GM19397 (cell line): ENCODE measurements around the gene ZFHX3.

ENCODE experiments used
- ATAC-seq: cut with Tn5 transposase; IDR thresholded peaks from one replicate; pipeline ENCODE4 v1.9.1; 2021; ENCODE audit warnings: mild to moderate bottlenecking, moderate library complexity; ENCODE audit not compliant: unreplicated experiment

The ZFHX3 gene

DNA sequence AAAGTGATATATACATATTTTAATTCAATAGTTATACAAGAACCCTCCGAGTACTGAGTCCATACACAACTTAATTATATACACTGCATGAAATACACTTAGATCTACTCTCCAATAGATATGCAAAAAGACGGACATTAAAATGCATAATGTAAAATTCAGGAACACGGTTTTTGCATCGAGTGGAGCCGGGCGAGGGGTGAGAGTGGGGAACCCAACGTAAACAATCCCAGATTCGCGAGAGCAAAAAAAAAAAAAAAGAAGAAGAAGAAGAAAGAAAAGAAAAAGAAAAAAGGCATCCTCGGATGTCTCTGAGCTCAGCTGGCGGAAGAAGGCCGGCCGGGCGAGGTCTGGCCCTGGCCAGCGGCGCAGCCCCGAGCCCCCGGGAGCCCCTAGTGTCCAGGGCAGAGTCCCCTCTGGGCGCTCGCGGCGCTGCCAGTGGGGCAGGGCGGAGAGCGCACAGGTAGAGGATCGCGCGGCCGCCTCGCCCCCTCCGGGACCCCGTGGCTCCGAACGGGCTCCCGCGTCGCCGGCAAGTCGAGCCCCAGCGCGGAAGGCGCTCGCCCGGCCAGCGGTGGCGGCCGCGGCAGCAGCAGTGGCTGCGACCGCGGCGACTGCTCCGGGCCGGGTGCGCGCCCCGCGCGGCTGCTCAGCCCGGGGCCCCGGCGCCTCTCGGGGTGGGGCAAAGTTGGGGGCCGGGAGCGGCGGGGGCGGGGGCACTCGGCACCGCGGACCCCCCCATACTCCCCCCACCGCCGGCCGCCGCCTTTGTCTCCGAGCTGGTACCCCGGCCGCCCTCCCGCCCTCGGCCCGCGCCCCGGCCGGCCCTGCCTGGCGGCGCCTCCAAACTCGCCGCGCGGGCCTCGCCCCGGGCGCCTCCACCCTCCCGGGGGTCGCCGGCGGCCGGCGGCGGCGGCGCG, 9.6 kb upstream of the ZFHX3 start:
- peak; percentile 50 for ATAC-seq

DNA sequence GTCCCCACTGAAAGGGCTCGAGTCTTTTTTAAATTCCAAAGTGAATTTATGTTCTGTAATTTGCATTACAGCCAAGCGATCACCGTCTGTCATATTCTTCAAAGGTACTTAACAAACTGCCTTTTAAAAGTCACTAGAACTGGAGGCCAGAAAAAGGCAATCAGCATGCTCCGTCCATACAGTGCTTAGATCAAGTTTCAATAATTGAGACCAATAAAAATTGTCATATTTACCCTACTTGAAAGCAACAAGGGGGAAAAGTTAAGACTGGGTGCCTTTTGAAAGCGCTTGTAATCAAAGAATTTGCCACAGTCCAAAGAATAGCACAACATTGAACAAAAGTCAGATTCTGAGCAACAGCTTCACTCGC, 9.0 kb upstream of the ZFHX3 start:
- ATAC-seq: no peak

DNA sequence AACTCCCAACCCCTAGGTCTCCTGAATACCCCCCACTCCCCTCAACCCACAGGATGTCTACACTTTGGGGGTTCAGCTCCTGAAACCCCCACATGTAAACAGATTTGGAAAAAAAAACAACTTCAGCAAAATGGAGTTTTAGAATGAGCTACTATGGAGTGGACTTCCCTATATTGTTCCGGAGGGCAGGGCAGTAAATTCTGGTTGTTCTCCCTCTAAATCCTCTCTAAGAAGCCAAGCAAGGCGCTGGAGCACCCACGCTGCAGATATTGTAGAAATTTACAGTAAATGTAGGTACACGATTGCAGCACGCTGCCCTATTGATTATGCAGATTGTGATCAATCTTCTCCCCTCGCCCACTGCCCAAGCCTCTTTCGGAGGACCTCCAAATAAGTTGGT, 8.5 kb upstream of the ZFHX3 start:
- ATAC-seq: no peak

DNA sequence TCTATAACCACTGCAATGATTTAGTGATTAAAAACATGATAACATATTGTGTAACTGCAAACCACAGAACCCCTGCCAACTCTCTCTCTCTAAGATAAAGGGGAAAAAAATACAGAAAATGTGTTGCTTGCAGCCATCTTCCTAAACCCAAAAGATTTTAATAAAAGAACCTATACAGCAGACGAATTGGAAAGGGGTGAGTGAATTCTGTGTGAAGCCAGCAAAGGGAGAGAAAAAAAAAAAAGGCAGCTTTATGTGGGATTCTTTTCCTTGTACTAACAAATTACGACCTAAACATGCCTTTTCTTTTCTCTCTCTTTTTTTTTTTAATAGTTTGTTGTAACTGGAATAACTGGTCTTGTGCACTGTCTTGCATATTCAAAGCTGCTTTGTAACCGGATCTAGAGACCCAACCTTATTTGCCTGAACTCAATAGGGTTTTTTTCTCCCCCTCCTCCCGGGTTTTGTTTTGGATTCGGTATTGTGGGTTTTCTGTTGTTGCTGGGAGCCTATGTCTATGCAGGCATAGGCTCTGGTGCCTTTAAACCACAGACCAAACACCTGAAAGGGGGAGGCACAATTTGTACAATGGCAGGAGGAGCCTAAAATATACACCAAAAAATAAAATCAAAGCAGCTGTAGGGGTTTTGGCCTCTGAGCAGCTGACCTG, 7.0 kb upstream of the ZFHX3 start:
- no peak for ATAC-seq

DNA sequence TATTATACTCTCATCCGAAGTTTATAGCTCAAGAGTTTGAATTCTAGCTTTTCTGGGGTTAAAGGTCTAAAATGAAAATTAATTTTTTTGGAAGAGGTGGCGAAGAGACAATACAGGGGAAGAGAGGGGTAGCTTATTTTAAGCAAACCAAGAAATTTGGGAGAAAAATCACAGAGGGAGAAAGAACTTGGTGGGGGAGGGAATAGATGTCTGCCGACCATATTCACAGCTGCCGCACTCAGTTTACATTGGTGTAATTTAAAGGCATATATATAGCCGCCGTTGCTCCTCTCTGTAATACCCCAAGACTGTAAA, 6.5 kb upstream of the ZFHX3 start:
- ATAC-seq: no peak

DNA sequence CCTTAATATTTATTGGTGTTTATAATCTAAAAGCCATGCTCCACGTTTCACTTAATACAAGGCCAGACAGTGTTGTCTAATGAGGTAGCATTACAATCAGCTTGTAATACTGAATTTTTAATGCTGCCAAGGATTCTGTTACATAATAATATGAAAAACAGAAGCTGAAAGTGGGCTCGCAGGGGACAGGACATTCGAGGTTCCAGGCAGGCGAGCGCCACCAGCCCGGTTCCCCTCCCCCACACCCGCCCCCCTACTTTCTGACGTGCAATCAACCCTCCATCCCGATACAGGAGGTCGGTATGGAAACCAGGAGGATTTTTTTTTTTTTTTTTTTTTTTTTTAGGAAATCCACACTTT, 6.2 kb upstream of the ZFHX3 start:
- ATAC-seq: no peak

DNA sequence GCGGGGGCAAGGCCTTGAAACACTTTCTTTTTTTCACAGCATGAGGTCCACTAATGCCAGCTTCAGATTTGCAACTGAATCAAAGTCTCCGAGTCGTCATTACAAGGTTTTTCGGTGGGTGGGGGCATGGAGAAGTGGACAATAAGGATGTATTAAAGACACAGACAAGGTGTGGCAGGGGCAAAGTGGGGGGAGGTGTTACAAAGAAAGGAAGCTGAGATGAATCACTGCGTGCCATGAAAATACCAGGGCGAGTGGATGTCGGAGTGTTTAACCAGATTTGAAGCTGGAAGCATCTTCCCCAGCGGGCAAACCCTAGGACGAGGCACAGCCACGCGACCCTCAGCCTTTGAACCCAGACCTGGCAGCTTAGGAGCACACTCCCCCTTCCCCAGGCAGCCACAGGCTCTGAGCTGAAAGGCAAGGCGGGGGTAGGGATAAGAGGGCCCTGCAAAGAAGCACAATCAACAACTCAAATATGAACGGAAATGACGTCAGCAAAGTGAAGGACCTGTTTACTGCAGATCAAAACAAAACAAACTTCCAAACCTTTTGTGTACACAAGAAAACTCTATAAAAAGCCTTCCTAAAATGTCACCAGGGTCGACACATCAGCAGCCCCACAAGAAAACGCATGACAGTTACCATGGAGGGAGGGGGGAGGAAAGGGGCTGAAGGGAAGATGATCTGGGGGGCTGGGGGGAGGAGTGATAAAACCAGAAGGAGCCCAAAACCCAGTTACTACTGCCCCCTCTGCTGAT, 5.6 kb upstream of the ZFHX3 start:
- ATAC-seq: no peak

DNA sequence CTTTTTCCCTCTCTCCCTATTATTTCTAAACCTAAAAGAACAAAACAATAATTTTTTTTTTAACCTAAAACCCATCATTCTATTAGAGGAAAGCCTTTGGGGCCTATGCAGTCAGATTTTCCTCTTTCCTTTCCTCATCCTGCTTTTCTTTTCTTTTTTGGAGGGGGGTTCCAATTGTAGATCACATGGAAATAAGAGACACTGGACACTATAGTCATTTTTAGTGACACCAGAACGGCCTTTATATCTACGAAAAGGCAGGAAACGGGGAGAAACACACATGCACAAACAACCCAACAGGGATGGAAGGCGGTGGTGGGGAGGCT, 5.1 kb upstream of the ZFHX3 start:
- ATAC-seq: no peak

DNA sequence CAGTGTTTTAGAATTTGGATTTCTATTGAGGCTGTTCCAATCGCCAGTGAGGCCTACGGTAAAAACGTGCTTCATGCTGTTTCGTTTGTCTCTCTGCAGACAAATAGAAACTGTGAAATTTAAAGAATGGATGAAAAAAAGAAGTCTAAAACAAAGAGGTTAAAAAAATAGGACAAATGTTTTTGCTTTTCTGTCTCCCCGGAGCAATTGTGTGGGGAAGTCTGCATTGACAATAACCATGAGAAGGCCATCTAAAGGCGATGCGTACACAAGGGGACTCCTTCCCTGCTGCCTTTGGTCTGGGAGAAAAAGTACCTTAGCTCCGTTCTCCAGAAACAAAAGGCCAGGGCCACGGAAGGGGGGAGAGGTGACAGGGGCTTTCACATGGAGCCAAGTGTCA, 4.6 kb upstream of the ZFHX3 start:
- ATAC-seq: no peak

DNA sequence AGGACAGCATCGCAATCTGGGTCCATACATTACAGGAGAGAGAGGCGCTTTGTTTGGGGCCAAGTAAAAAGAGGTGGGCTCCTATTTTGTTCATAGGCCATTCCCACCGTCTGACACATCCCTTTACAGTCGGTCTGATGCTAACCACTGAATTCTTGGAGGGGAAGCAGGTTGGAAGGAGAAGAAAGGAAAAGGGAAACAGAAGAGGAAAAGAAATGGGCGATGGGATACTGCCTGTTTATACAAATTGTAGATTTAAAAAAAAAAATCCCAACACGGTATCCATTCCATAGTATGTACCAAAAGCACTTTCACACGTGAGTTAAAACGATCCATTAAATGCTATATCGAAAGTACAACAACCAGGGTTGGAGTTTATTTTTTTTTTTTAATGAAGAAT, 4.0 kb upstream of the ZFHX3 start:
- no peak for ATAC-seq

DNA sequence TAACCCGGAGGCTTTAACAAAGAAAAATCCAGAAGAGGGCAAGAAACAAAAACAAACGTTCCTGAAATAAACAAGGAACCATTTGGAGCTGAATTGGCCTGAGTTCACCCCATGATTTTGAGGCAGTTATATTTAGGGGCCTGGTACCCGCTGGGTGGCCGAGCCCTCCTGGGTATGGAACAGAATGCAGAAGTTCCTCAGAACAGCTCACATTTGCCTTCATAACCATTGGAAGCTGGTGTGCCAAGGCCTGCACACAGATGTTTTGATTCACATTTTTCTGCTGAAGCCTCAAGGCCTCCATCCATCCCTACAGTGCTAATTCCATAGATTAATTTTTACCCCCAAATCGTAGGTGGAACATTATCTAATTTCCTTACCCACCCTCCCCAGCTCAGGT, 3.3 kb upstream of the ZFHX3 start:
- no peak for ATAC-seq

DNA sequence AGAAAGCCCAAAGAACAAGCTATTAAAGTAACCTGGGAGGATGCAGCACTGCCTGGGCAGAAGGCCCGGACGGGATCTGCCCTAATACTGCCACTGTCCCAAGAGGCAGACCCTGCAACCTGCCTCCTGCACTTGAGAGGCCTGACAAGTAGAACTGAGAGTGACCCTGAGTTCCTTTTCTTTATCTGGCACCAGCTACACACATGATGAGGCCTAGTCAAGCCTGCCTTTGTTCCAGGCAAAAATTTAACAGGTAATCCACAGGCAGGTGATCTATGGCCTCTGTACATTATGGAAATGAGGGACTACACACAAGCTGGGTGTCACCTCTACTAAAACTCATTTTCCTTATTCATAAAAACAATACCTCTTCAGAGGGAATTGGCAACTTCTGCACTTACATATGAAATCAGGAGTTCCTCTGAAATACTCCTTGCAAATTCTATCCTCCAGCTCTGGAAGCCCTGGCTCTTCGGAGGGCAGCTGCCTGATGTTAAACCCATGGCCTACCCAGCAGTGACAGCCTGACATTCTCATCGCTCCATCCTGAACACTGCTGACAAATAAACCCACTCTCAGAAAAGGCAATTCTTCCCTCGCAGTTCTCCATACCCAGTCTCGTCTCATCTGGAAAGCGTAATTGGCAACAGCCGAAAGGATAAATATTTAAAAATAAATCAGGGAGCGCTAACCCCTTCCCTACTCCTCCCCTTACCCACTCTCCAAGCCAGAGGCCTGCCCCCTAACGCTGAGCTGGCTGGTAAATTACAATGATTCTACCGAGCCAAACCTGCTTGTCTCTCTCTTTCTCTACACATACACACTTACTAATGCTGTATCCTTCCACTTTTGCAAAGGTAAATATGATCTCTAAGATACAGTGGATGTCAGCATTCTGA, 2.5 kb upstream of the ZFHX3 start:
- ATAC-seq: no peak

DNA sequence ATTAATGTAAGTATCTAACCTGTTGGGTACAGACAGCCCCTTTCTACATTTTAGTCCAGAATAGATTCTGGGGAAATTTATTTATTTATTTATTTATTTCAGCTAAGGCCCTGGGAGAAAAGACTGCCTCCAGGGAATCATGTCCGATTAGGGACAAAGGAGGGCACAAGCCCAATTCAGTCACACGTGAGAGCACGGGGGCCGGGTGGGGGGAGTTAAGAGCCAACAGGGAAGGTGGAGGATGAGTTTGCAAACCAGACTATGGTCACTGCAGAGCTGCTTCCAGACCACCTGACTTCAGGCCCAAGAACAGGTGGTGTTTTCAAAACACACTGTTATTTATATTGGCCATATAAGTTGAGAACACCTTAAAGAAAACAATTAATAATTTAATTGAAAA, 1.6 kb upstream of the ZFHX3 start:
- ATAC-seq: no peak

DNA sequence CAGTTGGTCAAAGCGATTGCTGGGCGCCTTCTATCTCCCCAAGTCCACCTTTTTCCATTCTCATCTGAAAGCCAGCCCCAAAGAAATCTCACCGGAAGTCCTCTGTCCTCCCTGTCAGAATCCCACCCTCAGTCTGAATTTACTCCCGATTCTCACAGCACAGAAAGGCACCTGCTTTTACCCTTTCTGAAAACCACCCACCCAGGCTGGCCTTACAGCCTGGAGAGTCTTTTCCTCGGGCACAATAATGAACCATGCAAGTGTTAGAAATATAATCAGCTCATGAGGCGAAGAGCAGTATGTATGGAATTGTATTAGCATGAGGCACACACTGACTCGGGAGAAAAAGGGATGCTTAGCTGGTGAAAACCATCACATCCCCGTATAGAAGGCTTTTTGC, 1.2 kb upstream of the ZFHX3 start:
- ATAC-seq: no peak

DNA sequence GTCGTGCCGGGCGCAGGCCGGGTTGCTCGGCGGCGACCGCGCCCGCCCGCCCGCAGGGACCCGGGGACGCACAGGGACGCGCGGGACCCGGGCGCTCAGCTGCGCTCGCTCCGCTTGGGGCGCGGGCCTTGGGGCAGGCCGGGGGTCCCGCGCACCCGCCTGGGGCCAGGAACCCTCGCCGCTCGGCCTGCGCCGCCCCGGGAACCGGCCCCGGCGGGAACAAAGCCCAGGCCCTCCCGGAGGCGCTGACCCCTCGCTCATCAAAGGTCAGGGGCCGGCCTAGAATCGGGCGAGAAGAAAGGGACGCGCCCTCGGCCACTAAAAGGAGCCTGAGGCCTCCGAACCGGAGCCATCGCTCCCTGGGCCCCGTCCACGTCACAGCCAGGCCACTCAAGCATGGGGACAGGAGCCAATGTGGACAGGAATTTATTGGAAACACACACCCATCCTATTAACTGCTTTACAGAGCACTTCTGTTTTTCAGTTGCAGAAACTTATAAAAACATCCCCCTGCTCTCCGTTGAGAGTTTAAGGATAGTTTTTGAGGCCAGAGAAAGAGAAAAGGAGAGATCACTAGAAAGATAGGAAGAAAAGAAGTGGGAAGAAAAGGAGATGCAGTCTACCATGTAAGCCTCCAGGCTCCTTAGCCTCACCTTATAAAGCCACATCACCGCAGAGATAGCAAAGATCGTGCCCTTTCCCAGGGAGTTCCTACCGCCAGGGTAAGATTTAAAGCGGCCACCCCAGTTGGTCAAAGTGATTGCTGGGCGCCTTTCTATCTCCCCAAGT, 558 bp upstream of the ZFHX3 start:
- no peak for ATAC-seq

DNA sequence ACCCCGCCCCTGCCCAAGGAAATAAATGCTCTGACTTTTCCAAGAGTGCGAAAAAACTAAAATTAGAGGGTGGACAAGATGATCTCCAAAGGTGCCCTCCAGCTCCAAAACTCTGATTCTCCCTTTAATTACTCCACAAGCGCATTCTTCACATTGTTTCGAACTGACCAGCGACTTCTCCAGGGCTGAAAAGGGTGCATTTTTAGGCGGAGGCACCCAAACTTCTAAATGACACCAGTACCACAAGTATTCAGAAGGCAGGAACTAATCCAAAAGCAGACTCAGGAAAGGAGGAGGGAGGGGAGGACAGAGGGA, 750 bp downstream of the ZFHX3 start:
- no peak for ATAC-seq

DNA sequence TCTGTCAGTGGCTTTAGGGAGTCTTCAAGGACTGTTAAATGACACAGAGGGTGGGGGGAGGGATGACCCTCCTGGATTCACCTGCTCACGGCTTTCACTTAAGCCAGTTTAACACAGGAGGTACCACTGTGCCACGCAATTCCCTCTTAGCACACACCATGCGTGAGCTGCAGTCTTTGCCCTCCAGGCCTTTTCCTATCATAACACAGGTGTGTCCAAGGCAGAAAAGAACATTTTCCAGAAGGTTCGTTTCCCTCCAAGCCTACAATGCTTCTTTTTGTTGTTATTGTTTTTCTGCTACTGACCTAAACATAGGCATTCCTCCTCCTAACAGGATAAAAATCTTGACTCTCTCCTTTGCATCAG, 1.1 kb downstream of the ZFHX3 start:
- no peak for ATAC-seq

DNA sequence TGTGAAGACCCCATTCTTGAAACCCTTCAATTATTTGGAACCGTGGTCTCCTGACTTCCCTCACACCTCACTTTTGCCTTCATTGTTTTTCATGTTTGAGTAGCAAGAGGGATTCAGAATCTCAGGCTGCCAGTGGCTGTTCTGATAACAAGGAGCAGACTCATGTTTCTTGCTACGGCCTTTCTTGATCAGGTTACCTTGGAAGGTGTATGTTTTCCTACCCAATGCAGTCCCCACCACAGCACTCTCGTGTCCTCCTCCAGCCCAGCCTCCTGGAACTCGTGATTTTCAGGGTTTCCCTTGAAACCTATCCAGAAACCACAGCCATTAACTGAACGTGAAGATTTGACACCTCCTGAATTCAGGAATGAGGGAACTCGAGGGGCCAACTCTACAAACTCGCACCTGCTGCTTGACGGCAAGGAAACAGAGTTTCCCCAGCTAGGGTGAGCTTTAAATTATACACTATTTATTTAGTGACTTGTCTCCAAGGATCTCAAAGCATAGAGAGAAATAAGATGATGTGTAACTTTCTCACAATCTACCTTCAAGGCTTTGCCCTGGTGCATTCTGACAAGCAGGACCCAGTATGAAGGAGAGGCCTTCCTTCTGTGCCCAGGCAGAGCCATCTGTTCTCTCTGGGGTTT, 1.6 kb downstream of the ZFHX3 start:
- ATAC-seq: no peak

DNA sequence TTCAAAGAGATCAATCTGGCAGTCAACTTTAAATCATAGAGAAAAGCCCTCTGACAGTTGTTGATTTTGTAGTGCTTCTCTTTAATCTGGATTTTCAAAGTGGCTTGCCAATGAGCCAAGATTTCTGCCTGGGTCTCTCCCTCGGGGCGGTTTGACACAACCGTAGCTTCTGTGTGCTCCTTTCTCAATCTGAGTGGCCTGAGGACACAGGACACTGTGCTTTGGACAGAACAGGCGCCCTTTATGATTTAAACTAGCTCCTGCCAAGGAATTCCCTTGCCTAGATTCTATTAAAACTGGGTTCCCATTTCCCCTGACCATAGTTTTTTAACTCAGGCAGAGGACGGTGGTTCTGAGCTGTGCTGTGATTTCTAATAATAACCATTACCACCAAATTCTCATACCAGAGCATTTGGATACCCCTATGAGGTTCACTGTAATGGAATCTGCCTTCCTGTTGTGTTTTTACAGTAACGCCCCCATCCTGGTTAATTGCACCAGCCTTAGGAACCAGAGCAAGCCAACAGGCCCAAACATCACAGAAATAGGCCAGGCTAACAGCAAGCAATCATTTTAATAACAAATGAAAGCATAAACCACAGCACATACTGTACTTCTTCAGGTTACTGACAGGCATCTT, 4.0 kb downstream of the ZFHX3 start:
- no peak for ATAC-seq

DNA sequence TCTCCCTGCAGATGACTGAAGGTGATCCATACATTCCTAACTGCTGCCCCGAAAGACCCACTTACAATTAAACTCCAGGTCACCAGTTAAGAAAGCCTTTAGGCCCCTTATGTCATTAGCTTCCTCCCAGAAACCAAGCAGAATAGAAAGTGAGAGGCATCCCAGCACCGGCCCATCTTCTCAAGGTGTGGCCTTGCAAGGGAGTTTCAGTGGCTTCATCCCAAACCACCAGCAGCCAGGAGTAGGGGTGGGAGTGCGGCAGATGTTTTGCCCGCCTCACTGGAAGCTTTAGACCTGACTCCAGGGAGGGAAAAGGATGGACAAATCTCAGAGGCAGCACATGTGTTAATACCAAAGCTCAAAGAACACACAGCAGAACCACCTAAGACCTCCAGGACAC, 5.1 kb downstream of the ZFHX3 start:
- ATAC-seq: no peak
